ENCODE results near the gene JMY.
A peak's percentile ranks its signal among the peaks of the same experiment; 100 is the strongest.
"Not testable (repeated sequence)": the region's sequence is repeated elsewhere in the genome, so short reads cannot be mapped to it uniquely, and the experiment has no call there.

The JMY gene

DNA sequence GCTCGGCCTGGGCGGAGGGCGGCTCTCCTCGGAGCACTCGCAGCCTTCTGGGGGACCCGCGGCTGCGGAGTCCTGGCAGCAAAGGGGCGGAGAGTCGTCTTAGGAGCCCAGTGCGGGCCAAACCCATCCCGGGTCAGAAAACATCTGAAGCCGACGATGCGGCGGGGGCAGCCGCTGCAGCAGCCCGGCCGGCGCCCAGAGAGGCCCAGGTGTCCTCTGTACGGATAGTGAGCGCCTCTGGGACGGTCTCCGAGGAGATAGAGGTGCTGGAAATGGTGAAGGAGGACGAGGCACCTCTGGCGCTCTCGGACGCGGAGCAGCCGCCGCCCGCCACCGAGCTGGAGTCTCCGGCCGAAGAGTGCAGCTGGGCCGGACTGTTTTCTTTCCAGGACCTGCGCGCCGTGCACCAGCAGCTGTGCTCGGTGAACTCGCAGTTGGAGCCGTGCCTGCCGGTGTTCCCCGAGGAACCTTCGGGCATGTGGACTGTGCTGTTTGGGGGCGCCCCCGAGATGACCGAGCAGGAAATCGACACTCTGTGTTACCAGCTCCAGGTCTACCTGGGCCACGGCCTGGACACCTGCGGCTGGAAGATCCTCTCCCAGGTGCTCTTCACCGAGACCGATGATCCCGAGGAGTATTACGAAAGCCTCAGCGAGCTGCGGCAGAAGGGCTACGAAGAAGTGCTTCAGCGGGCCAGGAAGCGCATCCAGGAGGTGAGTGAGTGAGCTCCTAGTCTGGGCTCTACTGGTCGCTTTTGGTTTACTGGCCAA lies 1.2 kb downstream of the JMY start:
- peak; percentile 8 to 17 for DNase-seq (ENCODE audit: low read depth in 2 of 2)

DNA sequence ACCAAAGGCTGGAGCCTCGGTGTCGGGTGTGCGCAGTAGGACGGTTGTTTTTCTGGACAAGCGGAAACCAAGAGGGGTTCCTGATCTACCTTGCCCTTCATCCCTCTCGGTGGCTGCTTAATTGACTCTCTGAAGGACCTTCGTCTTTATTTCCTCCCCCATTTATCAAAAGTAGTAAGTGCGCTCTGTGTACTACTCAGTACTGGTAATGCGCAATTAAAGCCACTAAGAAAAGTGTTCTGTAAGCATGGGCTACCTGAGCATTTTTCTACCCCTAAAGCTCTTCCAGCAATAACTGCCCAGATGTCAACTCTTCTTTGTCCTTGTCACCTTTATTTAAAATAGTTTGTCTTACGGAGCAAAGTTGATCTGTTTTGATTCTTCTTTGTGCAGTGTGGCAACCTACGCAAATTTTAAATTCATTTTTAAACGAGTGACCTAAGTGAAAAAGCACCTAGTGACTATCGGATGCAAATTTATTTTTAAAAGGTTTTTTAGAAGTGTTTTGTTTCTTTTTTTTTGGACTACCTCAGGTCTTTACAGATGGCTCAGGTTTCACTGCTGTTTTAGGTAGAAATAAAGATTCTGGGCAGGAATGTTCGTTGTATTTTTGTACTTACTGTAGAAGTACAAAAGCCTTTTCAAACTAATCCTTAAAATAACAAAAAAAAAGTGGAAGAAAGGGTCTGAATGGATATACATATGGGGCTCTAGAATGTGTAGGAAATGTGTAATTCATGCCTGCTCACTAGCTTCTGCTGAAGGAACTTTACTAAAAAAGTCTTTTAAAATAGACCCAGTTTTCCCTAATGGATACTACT lies 2.0 kb downstream of the JMY start:
- no peak for DNase-seq (ENCODE audit: low read depth in 2 of 2)

- no peak for DNase-seq (ENCODE audit: low read depth in 2 of 2)
These were observed 4.6 kb downstream of the JMY start for GRCh38 chr5:79240561-79240960.

GRCh38 chr5:79241535-79241979 lies 5.6 kb downstream of the JMY start:
- DNase-seq (ENCODE audit: low read depth in 2 of 2) = no peak

DNA sequence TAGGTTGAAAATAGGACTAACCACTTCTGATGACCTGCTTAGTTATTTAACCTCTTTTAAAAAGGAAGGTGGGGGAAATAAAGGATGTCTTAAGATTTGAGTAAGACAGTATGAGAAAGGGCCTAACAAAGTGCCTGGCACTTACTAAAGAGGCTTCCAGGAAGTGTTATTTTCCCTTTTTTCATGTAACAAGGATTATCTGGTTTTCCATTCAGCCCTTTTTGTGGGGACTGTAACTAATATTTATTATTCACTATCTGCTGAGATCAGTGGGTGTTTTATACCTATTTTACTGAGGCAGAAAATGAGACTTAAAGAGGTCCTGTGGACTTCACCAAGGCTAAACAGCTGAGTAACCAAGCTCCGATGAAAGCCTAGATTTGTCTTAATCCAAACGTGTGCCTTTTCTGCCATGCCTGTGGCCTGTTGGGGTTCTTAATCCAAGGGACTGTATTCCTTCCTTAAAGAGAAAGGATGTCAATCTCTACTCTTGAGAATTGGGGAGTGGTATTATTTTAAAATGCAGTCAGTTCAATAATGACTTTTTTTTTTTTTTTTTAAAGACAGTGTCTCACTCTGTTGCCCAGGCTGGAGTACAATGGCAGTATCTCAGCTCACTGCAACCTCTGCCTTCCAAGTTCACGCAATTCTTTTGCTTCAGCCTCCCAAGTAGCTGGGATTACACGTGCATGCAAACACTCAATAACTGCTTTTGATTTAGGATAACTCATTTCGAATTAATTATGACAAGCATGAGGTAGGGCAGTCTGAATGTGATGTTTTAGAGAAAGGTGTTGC lies 6.5 kb downstream of the JMY start:
- no peak for DNase-seq (ENCODE audit: low read depth in 2 of 2)

- DNase-seq (ENCODE audit: low read depth in 2 of 2) = no peak
These were observed 7.3 kb downstream of the JMY start for GRCh38 chr5:79243224-79243623.

DNA sequence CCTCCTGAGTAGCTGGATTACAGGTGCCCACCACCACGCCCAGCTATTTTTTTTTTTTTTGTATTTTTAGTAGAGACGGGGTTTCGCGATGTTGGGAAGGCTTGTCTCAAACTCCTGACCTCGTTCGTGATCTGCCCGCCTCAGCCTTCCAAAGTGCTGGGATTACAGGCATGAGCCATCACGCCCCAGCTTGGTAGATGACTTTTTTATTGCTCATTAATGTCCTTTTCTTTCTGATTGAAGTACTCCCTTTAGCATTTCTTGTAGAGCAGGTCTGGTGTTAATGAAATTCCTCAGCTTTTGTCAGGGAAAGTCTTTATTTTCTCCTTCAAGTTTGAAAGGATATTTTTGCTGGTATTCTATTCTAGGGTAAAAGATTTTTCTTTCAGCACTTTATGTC lies 18.1 kb downstream of the JMY start:
- not testable (repeated sequence) for DNase-seq (ENCODE audit: low read depth in 2 of 2)

GRCh38 chr5:79255786-79256557 lies 20.0 kb downstream of the JMY start:
- peak in 1 of 2 donors; percentile 18 for DNase-seq (ENCODE audit: low read depth in 2 of 2)

DNA sequence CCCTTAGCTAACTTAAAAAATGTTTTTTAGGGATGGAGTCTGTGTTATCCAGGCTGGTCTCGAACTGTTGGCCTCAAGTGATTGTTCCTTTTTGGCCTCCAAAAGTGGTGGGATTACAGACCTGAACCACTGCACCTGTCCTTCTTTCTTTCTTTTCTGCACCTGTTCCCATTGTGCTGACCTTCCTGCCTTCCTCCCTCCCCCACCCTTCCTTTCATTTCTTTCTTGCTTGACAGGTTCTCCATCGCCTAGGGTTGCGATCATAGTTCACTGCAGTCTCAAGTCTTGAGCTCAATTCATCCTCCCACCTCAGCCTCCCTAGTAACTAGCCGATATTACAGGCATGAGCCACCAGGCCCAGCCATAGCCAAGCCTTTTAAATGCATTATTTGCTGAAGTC lies 20.6 kb downstream of the JMY start:
- DNase-seq (ENCODE audit: low read depth in 2 of 2) = no peak

- DNase-seq (ENCODE audit: low read depth in 2 of 2) = no peak
These were observed 21.4 kb downstream of the JMY start for GRCh38 chr5:79257314-79257713.

DNA sequence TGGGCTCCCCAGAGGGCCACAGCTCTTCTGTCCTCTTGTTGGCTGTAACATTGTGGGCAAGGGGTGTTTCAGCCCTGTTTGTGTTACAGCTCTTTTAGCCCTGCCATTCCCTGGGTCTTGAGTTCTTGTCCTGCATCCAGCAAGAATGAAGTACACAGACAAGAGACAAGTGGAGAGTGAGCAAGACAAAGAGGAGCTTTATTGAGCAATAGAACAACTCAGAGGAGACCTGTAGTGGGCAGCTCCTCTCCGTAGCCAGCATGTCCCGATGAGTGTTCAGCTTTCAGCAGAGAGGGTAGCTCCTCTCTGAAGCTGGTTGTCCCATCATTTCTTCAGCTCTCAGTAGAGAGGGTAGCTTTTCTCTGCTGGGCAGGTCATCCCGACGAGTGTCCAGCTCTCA lies 22.9 kb downstream of the JMY start:
- DNase-seq (ENCODE audit: low read depth in 2 of 2) = no peak

GRCh38 chr5:79259383-79259782 lies 23.5 kb downstream of the JMY start:
- DNase-seq (ENCODE audit: low read depth in 2 of 2) = no peak

DNA sequence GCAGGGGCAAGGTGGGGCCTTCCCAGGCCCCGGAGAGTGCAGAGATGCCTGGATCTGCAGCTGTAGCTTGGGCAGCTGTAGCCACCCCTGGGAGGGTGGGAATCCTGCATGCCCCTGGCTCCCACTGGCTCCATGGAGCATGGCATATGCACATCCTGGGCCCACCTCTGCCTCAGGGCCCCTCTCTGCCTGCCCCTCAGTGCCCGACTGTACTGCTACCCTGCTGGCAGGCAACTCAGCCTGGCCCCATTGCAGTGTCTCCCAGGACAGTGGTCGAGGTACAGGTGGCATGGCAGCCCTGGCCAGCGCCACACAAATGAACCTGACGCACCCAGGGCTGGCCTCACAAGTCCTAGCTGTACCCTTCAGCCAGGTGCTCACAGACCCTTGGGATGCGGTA lies 23.9 kb downstream of the JMY start:
- DNase-seq (ENCODE audit: low read depth in 2 of 2) = no peak

- DNase-seq (ENCODE audit: low read depth in 2 of 2) = no peak
These were observed 26.0 kb downstream of the JMY start for GRCh38 chr5:79261897-79262296.

DNA sequence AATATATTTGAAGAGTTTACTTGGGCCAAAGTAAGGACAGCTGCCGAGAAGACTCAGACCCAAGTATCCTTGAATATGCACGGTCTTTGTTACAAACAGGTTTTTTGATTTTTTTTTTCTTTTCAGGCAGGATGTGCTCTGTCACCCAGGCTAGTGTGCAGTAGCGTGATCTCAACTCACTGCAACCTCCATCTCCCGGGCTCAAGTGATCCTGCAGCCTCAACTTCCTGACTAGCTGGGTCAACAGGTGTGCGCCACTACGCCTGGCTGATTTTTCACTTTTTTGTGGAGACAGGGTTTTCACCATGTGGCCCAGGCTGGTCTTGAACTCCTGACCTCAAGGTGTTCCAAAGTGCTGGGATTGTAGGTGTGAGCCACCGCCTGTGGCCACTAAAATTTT lies 27.4 kb downstream of the JMY start:
- no peak for DNase-seq (ENCODE audit: low read depth in 2 of 2)

DNA sequence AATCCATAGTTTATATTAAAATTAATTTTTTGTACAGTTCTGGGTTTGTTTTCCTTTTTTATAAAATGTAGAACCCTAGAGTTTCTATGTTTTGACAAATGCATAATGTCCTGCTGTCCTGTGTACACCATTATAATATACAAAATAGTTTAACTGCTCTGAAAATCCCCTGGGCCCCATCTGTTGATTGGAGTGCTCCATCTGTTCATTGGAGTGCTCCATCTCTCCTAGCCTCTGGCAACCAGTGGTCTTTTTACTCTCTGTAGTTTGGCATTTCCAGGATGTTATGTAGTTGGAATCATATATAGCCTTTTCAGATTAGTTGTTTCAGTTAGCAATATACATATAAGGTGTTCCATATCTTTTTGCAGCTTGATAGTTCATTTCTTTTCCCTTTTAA lies 31.2 kb downstream of the JMY start:
- DNase-seq (ENCODE audit: low read depth in 2 of 2) = no peak

DNA sequence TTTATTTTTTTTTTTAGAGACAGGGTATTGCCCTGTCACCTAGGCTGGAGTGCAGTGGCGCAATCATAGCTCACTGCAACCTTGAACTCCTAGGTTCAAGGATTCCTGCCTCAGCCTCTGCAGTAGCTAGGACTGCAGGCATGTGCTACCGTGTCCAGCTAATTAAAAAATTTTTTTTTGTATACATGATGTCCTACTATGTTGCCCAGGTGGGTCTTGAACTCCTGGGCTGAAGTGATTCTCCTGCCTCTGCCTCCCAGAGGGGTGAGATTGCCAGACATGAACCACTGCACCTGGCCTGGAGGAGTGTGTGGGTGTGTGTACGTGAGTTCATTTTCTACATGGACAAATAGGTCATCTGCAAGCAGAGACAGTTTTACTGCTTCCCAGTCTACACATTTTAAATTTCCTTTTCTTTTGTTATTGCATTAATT lies 33.8 kb downstream of the JMY start:
- no peak for DNase-seq (ENCODE audit: low read depth in 2 of 2)

- no peak for DNase-seq (ENCODE audit: low read depth in 2 of 2)
These were observed 37.4 kb downstream of the JMY start for GRCh38 chr5:79273341-79273740.

- DNase-seq (ENCODE audit: low read depth in 2 of 2) = no peak
These were observed 48.9 kb downstream of the JMY start for GRCh38 chr5:79284846-79285245.

- DNase-seq (ENCODE audit: low read depth in 2 of 2) = no peak
These were observed 49.4 kb downstream of the JMY start for GRCh38 chr5:79285285-79285684.

DNA sequence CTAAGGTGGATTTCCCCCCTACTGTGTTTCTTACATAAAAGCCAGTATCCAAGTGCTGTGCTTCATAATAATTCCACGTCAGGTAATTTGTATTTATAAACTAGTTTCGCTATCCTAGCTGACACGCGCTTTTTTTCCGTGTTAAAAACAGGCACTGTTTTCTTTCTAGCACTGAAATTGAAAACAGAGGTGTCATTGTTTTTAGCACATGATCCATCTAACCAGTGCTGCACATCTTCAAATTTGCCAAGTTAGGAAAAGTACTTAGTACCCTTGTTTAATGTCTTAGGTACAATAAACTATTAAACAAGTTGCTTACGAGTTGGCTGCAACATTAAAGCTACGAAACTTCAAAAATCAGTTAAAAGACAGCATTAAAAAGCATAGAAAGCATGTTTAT lies 49.9 kb downstream of the JMY start:
- DNase-seq (ENCODE audit: low read depth in 2 of 2) = no peak

GRCh38 chr5:79287380-79287779 lies 51.4 kb downstream of the JMY start:
- DNase-seq (ENCODE audit: low read depth in 2 of 2) = no peak

Measured in stimulated activated CD4-positive, alpha-beta T cell treated with anti-CD3 and anti-CD28 coated beads, Interleukin-15, amount 100 ng/mL, for 48 hours (primary cell).